ENCODE data around the gene C19orf47.

C19orf47 gene

DNA sequence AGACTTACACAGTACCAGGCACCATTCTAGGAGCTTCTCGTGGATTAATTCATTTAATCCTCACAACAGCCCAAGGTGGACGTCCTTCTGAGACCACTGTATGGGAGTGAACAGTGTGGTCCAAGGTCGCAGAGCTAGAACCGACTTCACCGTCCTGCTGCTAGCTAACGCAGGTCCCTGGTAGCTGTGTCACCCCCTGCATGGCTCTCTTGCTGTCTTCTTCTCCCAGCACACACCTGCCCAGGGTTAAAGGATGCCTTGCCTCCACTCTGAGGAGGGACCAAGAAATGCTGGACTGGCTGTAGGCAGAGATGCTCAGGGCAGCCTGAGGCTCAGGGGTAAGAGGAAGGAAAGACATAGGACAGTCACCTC lies 66.0 kb downstream of the C19orf47 start:
- H3K9me3 Mint-ChIP-seq: no peaks in the 10 kb centered on the region
- H3K27me3 Mint-ChIP-seq (ENCODE audit: low read depth): no peaks in the 10 kb centered on the region
- no peak for DNase-seq (ENCODE audit: low spot score)
- peaks cover 41% of the 10 kb centered on the region for H3K4me1 Mint-ChIP-seq (ENCODE audit: low read depth)
- H3K27ac Mint-ChIP-seq: peak overlapping the region; percentile 45
- no peak overlapping the region for H3K4me3 Mint-ChIP-seq
- H3K36me3 Mint-ChIP-seq (ENCODE audit: low read depth): peaks cover 3% of the 10 kb centered on the region

GRCh38 chr19:40281381-40282208 lies 66.6 kb downstream of the C19orf47 start:
- H3K4me3 Mint-ChIP-seq: no peak overlapping the region
- no peak for DNase-seq (ENCODE audit: low spot score)
- H3K27ac Mint-ChIP-seq: no peak overlapping the region
- no peaks in the 10 kb centered on the region for H3K27me3 Mint-ChIP-seq (ENCODE audit: low read depth)
- H3K9me3 Mint-ChIP-seq: no peaks in the 10 kb centered on the region
- peaks cover 37% of the 10 kb centered on the region for H3K4me1 Mint-ChIP-seq (ENCODE audit: low read depth)
- H3K36me3 Mint-ChIP-seq (ENCODE audit: low read depth): peaks cover 3% of the 10 kb centered on the region

GRCh38 chr19:40280608-40281221 lies 67.5 kb downstream of the C19orf47 start:
- Mint-ChIP-seq H3K4me3 (peak overlapping the region; percentile 43), H3K9me3 (no peaks in the 10 kb centered on the region), H3K36me3 (ENCODE audit: low read depth) (peaks cover 3% of the 10 kb centered on the region), H3K27me3 (ENCODE audit: low read depth) (no peaks in the 10 kb centered on the region), H3K27ac (no peak overlapping the region), H3K4me1 (ENCODE audit: low read depth) (peaks cover 34% of the 10 kb centered on the region)
- no peak for DNase-seq (ENCODE audit: low spot score)

DNA sequence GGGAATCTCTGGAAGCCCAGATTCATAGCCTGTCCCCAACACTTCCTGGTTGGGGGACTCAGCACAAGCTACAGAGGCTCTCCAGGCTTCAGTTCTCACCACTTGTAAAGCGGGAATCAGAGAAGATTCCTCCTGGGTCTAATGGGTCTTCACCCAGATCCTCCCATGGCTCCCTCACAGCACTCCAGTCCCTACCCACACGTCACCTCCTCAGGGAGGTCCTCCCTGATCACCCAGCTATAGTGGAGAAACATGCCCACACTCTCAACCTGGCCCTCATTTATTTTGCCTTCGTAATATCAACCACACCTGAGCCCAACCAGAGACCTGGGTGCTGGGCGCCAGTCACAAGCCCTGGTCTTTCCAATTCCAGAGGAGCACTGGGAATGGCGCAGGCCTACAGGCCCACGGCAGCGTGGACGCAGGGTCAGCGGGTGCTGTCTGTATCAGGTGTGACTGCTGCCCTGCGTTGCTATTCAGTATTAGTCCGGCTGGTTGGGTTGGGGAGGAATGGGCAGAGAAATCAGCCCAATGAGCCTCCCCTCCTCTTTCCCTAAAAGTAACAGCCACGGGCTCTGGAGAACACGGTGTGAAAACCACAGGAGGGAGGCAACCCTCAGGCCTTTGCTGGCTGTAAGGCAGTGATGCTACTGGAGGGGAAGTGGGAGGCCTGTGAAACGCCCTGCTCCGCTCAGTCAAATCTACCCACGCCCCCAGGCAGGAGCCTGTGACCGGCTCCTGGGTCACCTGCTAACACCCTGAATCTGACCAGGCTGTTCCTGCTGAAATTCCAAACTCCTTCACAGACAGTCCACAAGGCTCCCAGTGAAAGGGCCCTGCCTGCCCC lies 68.2 kb downstream of the C19orf47 start:
- Mint-ChIP-seq H3K27me3 (ENCODE audit: low read depth) (no peaks in the 10 kb centered on the region), H3K27ac (peak overlapping the region; percentile 52), H3K9me3 (no peaks in the 10 kb centered on the region), H3K4me3 (peak overlapping the region; percentile 43), H3K4me1 (ENCODE audit: low read depth) (peaks cover 35% of the 10 kb centered on the region), H3K36me3 (ENCODE audit: low read depth) (peaks cover 3% of the 10 kb centered on the region)
- no peak for DNase-seq (ENCODE audit: low spot score)

DNA sequence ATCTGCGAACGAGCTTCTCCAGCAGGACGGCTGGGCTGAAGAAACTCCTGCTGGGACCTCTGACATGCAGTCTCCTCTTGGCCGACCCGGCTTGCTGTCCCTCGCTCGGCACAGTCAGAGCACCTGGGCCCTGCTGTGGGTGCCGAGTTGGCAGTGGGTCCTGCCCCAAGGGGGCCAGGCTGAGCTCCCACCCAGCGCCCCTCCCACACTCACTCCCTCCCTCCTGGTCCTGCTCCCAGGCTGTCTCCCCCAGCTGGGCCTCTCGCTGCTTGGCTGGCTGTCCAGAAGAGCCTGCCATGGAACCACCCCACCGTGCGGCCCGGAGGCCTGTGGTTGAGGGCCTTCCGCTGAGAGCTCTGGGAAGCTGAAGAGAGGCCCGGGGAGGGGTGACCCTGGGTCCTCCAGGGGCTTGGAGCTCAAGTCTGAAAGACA lies 69.1 kb downstream of the C19orf47 start:
- peaks cover 40% of the 10 kb centered on the region for H3K4me1 Mint-ChIP-seq (ENCODE audit: low read depth)
- DNase-seq (ENCODE audit: low spot score): no peak
- no peak overlapping the region for H3K27ac Mint-ChIP-seq
- H3K9me3 Mint-ChIP-seq: no peaks in the 10 kb centered on the region
- H3K27me3 Mint-ChIP-seq (ENCODE audit: low read depth): no peaks in the 10 kb centered on the region
- H3K36me3 Mint-ChIP-seq (ENCODE audit: low read depth): peaks cover 2% of the 10 kb centered on the region
- H3K4me3 Mint-ChIP-seq: no peak overlapping the region

GRCh38 chr19:40278361-40279035 lies 69.7 kb downstream of the C19orf47 start:
- peaks cover 2% of the 10 kb centered on the region for H3K36me3 Mint-ChIP-seq (ENCODE audit: low read depth)
- H3K27ac Mint-ChIP-seq: no peak overlapping the region
- H3K9me3 Mint-ChIP-seq: no peaks in the 10 kb centered on the region
- no peaks in the 10 kb centered on the region for H3K27me3 Mint-ChIP-seq (ENCODE audit: low read depth)
- H3K4me1 Mint-ChIP-seq (ENCODE audit: low read depth): peaks cover 40% of the 10 kb centered on the region
- no peak overlapping the region for H3K4me3 Mint-ChIP-seq
- DNase-seq (ENCODE audit: low spot score): no peak

DNA sequence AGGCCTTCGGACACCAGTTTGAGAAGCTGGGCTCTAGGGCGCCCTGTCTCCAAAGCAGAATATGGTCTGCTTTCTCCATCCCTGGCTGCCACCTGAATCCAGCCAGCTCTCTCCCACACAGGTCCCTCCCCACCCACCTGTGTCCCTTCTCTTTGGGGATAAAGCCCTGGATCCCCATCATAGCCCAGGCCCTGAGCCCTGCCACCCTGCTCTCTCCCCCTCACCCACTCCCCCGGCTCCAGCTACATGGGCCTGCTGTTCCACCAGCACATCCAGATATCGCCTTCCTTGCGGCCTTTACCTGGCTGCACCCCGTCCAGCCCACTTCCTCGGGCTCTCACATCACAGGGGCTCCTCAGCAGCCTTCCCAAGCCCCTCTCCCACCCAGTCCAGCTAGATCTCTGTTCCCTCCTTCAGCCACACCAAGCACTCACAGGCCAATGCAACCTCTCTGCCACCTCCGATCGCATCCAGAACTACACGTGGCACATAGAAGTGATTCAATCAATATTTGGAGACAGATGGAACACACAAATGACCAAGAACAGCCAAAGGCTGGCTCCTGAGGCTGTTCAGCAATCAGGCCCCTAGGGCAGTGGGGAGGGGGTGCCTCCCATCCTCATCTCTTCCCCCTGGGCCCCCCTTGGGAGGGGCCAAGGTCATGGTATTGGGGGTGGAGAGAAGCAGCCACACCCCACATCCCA lies 70.7 kb downstream of the C19orf47 start:
- H3K27me3 Mint-ChIP-seq (ENCODE audit: low read depth): no peaks in the 10 kb centered on the region
- H3K9me3 Mint-ChIP-seq: no peaks in the 10 kb centered on the region
- H3K36me3 Mint-ChIP-seq (ENCODE audit: low read depth): peaks cover 2% of the 10 kb centered on the region
- no peak overlapping the region for H3K4me3 Mint-ChIP-seq
- peaks cover 32% of the 10 kb centered on the region for H3K4me1 Mint-ChIP-seq (ENCODE audit: low read depth)
- no peak for DNase-seq (ENCODE audit: low spot score)
- peak overlapping the region; percentile 16 for H3K27ac Mint-ChIP-seq

- Mint-ChIP-seq H3K4me3 (peak overlapping the region; percentile 62), H3K27ac (peak overlapping the region; percentile 63), H3K9me3 (no peaks in the 10 kb centered on the region), H3K4me1 (ENCODE audit: low read depth) (peaks cover 25% of the 10 kb centered on the region), H3K36me3 (ENCODE audit: low read depth) (no peaks in the 10 kb centered on the region), H3K27me3 (ENCODE audit: low read depth) (no peaks in the 10 kb centered on the region)
- DNase-seq (ENCODE audit: low spot score): peak; percentile 5
Observed at GRCh38 chr19:40274585-40275544, 73.3 kb downstream of the C19orf47 start.

DNA sequence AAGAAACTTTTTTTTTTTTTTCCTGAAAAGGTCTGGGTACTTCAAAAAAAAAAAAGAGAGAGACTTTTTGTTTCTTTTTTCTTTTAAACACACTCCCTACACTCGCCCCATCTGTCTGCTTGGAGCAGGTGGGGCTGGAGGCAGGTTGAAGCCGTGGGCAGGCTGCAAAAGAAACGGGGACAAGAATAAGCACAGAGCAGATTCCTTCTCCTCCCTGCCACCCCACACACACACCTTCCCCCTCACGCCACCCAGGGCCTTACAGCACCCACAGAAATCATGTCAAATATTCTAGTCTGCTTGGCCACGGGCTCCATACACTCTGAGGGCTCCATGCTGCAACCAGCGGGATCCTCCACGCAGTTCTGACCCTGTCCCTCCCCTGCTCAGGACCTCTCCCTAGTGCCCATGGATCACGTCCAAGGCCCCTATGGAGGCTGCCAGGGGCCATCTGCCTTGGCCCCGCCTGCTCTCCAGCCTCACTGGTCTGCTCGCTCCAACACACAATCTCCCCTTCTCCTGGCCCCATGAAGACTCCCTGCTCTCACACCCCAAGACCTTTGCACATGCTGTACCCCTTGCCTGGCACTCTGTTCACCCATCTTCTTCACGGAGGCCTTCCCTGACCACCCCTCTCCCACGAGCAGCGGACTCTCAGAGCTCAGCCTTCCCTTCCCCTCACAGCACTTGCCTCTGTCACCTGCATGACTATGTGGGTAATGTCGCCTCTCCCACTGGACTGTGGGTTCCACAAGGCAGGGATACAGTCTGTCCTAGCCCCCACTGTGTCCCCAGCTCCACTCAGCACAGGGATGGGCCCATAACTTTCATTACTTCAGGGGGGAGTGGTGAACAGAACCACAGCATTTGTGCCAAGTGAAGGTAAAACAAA lies 74.5 kb downstream of the C19orf47 start:
- Mint-ChIP-seq H3K4me1 (ENCODE audit: low read depth) (peaks cover 23% of the 10 kb centered on the region), H3K27me3 (ENCODE audit: low read depth) (no peaks in the 10 kb centered on the region), H3K9me3 (no peaks in the 10 kb centered on the region), H3K27ac (peak overlapping the region; percentile 63), H3K36me3 (ENCODE audit: low read depth) (peaks cover 2% of the 10 kb centered on the region), H3K4me3 (peak overlapping the region; percentile 62)
- DNase-seq (ENCODE audit: low spot score): no peak

GRCh38 chr19:40272261-40272660 lies 75.9 kb downstream of the C19orf47 start:
- Mint-ChIP-seq H3K9me3 (no peaks in the 10 kb centered on the region), H3K36me3 (ENCODE audit: low read depth) (peaks cover 2% of the 10 kb centered on the region), H3K4me1 (ENCODE audit: low read depth) (peaks cover 22% of the 10 kb centered on the region), H3K27ac (no peak overlapping the region), H3K4me3 (no peak overlapping the region), H3K27me3 (ENCODE audit: low read depth) (no peaks in the 10 kb centered on the region)
- DNase-seq (ENCODE audit: low spot score): no peak

DNA sequence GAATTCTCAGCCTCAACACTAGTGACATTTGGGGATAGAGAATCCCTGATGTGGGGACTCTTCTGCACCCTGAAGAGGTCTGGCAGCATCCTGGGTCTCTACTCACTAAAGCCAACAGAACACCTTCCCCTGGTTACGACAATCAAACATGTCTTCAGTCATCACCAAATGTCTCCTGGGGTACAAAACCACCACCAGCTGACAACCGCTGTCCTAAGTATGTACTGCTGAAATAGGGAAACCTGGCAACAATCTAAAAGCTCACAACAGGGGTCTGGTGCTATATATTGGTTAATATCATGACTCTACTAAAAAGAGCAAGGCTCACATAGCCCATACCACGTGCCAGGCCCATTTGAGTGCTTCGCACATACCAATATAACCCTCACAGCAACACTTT lies 76.5 kb downstream of the C19orf47 start:
- H3K9me3 Mint-ChIP-seq: no peaks in the 10 kb centered on the region
- DNase-seq (ENCODE audit: low spot score): no peak
- H3K36me3 Mint-ChIP-seq (ENCODE audit: low read depth): peaks cover 2% of the 10 kb centered on the region
- H3K4me3 Mint-ChIP-seq: no peak overlapping the region
- no peaks in the 10 kb centered on the region for H3K27me3 Mint-ChIP-seq (ENCODE audit: low read depth)
- H3K4me1 Mint-ChIP-seq (ENCODE audit: low read depth): peaks cover 23% of the 10 kb centered on the region
- H3K27ac Mint-ChIP-seq: no peak overlapping the region

Measured in T-helper 2 cell treated with Interferon-gamma antibody and Interleukin-4, amounts not matched to agents 5 μg/mL and 100 μg/mL, for 36 hours (primary cell).